ENCODE results near the gene PARD6G. TPM values are rescaled to one million over a fixed set of nuclear protein-coding genes. Genes with fewer than 3 reads are reported as not detected.
"Not testable (repeated sequence)": the region's sequence is repeated elsewhere in the genome, so short reads cannot be mapped to it uniquely, and the experiment has no call there.

PARD6G gene, protein sequence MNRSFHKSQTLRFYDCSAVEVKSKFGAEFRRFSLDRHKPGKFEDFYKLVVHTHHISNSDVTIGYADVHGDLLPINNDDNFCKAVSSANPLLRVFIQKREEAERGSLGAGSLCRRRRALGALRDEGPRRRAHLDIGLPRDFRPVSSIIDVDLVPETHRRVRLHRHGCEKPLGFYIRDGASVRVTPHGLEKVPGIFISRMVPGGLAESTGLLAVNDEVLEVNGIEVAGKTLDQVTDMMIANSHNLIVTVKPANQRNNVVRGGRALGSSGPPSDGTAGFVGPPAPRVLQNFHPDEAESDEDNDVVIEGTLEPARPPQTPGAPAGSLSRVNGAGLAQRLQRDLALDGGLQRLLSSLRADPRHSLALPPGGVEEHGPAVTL
- total RNA-seq: 1 to 10 TPM in 1 of 2 experiments, under 1 TPM in 1; 0.28 to 1.3 TPM
- under 1 TPM in 1 of 2 donors, not detected in 1; 0.13 TPM for polyA plus RNA-seq

DNA sequence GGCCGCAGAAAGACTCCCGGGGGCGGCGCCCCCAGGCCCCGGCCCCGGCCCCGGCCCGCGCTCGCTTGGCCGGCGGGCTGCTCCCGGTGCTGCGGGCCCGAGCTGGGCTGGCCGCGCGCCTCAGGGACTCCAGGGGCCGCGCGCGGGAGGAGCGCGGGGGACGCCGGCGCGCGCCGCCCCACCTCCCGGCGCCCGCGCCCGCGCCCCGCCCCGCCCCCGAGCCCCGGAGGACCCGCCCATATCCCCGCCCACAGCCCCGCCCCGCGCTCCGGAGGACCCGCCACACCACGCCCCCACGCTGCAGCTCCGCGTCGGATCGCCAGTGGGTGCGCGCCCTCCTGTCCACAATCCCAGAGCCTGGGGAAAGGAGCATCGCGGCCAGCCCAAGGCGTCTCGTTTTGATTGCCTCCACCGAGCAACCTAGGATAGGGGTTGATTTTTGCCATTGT lies at the start of gene PARD6G:
TSS of gene PARD6G (minus strand) at position 122 of the 449 bp plus-strand sequence. CDS start 166 bp downstream, outside the sequence.
- Histone ChIP-seq H3K27me3 (ENCODE audit: insufficient read depth, low read length) (peaks cover 4% of the 10 kb centered on the region), H3K4me1 (ENCODE audit: insufficient read depth, low read length) (no peaks in the 10 kb centered on the region), H3K4me3 (ENCODE audit: low read length in 2 of 2) (no peak within 1 kb of the TSS), H3K27ac (ENCODE audit: low read depth, low read length) (no peak within 1 kb of the TSS), H3K9me3 (ENCODE audit: control insufficient read depth in 1 of 2, low read length in 2 of 2) (no peaks in the 10 kb centered on the region), H3K36me3 (ENCODE audit: insufficient read depth, low read length) (no peaks in the 10 kb centered on the region)
- Mint-ChIP-seq H3K9me3 (peaks cover 0 to 3% (median 0%) of the 10 kb centered on the region in 8 donors), H3K4me3 (peak within 1 kb of the TSS; percentile 27 to 76 (median 66)), H3K27me3 (peaks cover 15 to 17% of the 10 kb centered on the region in 2 donors), H3K36me3 (no peaks in the 10 kb centered on the region), H3K4me1 (peaks cover 0 to 20% (median 5%) of the 10 kb centered on the region in 4 donors), H3K27ac (no peak within 1 kb of the TSS)
- peak in 3 of 5 donors; percentile 21 to 50 (median 38) for DNase-seq
- POLR2A ChIA-PET (ENCODE audit: partially characterized antibody): no interaction called here
- intact Hi-C loops (cut with micrococcal nuclease): no loop called here
- CTCF ChIA-PET (ENCODE audit: partially characterized antibody): interaction anchor here (1.0 kb wide), 1 partner anchor 9 kb away, joined by 3 read pairs; no protein-coding TSS in a partner anchor

DNA sequence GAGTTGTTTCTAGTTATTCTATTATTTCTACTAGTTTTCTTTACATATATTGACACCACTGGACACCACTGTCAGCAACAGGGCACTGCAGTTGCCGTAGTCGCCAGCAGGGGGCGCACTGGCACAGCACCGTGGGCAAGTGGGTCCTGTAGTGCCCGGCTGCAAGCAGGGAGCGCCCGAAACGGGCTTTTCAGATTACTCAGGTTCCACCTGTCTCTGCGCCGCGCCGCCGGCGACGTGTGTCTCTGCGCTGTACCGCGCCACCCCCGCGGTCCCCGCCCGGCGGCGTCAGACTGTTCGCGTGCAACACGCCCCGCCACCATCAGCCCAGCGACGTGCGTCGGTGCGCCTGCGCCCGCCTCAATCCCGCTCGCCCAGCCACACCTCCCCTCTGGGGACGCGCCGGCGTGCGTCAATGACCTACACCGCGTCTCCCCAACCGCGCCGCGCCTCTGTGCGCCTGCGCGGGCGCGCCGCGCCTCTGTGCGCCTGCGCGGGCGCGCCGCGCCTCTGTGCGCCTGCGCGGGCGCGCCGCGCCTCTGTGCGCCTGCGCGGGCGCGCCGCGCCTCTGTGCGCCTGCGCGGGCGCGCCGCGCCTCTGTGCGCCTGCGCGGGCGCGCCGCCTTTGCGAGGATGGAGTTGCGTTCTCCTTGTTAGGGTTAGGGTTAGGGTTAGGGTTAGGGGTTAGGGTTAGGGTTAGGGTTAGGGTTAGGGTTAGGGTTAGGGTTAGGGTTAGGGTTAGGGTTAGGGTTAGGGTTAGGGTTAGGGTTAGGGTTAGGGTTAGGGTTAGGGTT lies 15.1 kb upstream of the PARD6G start:
- H3K36me3 ChIP-seq (ENCODE audit: insufficient read depth, low read length); H3K27me3 ChIP-seq (ENCODE audit: insufficient read depth, low read length); H3K4me1 Mint-ChIP-seq; H3K4me3 ChIP-seq (ENCODE audit: low read length in 2 of 2); H3K27me3 Mint-ChIP-seq; CTCF ChIA-PET (ENCODE audit: partially characterized antibody); H3K9me3 Mint-ChIP-seq; H3K36me3 Mint-ChIP-seq; POLR2A ChIA-PET (ENCODE audit: partially characterized antibody); H3K9me3 ChIP-seq (ENCODE audit: control insufficient read depth in 1 of 2, low read length in 2 of 2); intact Hi-C loops (cut with micrococcal nuclease); H3K4me3 Mint-ChIP-seq; H3K27ac ChIP-seq (ENCODE audit: low read depth, low read length); H3K4me1 ChIP-seq (ENCODE audit: insufficient read depth, low read length): not testable (repeated sequence)
- peak in 3 of 5 donors; percentile 9 to 54 (median 39) for DNase-seq
- peak overlapping the region in 3 of 7 donors; percentile 17 to 73 (median 71) for H3K27ac Mint-ChIP-seq

DNA sequence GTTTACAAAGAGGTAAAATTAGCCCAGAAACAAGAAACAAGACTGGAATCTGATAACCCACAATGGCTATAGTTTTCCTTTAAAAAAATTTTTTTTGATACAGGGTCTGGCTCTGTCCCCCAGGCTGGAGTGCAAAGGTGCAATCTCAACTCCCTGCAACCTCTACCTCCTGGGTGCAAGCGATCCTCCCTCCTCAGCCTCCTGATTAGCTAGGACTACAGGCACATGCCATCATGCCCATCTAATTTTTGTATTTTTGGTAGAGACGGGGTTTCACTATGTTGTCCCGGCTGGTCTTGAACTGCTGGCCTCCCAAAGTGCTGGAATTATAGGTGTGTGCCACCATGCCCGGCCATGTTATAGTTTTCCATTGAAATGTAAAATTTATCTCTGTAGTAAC lies 12.3 kb upstream of the PARD6G start:
- Histone ChIP-seq H3K9me3 (ENCODE audit: control insufficient read depth in 1 of 2, low read length in 2 of 2) (no peaks in the 10 kb centered on the region), H3K4me3 (ENCODE audit: low read length in 2 of 2) (no peak overlapping the region), H3K4me1 (ENCODE audit: insufficient read depth, low read length) (no peaks in the 10 kb centered on the region), H3K27ac (ENCODE audit: low read depth, low read length) (no peak overlapping the region), H3K36me3 (ENCODE audit: insufficient read depth, low read length) (no peaks in the 10 kb centered on the region), H3K27me3 (ENCODE audit: insufficient read depth, low read length) (no peaks in the 10 kb centered on the region)
- Mint-ChIP-seq H3K4me1 (no peaks in the 10 kb centered on the region), H3K36me3 (no peaks in the 10 kb centered on the region), H3K27ac (no peak overlapping the region), H3K4me3 (no peak overlapping the region), H3K9me3 (no peaks in the 10 kb centered on the region), H3K27me3 (peaks cover 0 to 2% of the 10 kb centered on the region in 2 donors)
- DNase-seq: no peak
- ChIA-PET CTCF (ENCODE audit: partially characterized antibody) (no interaction called here), POLR2A (ENCODE audit: partially characterized antibody) (no interaction called here)
- intact Hi-C loops (cut with micrococcal nuclease): no loop called here

- Mint-ChIP-seq H3K27me3 (peaks cover 0 to 2% of the 10 kb centered on the region in 2 donors), H3K4me1 (no peaks in the 10 kb centered on the region), H3K9me3 (no peaks in the 10 kb centered on the region), H3K27ac (no peak overlapping the region), H3K4me3 (no peak overlapping the region), H3K36me3 (no peaks in the 10 kb centered on the region)
- Histone ChIP-seq H3K27me3 (ENCODE audit: insufficient read depth, low read length) (no peaks in the 10 kb centered on the region), H3K4me3 (ENCODE audit: low read length in 2 of 2) (no peak overlapping the region), H3K36me3 (ENCODE audit: insufficient read depth, low read length) (no peaks in the 10 kb centered on the region), H3K9me3 (ENCODE audit: control insufficient read depth in 1 of 2, low read length in 2 of 2) (no peaks in the 10 kb centered on the region), H3K4me1 (ENCODE audit: insufficient read depth, low read length) (no peaks in the 10 kb centered on the region), H3K27ac (ENCODE audit: low read depth, low read length) (no peak overlapping the region)
- ChIA-PET POLR2A (ENCODE audit: partially characterized antibody) (no interaction called here), CTCF (ENCODE audit: partially characterized antibody) (no interaction called here)
- intact Hi-C loops (cut with micrococcal nuclease): no loop called here
- DNase-seq: no peak
Observed at GRCh38 chr18:80258640-80259039, 11.3 kb upstream of the PARD6G start.

GRCh38 chr18:80257579-80258543 lies 10.5 kb upstream of the PARD6G start:
- H3K9me3 ChIP-seq (ENCODE audit: control insufficient read depth in 1 of 2, low read length in 2 of 2); H3K4me1 Mint-ChIP-seq; H3K27me3 ChIP-seq (ENCODE audit: insufficient read depth, low read length); H3K4me3 Mint-ChIP-seq; H3K36me3 ChIP-seq (ENCODE audit: insufficient read depth, low read length); intact Hi-C loops (cut with micrococcal nuclease); H3K4me3 ChIP-seq (ENCODE audit: low read length in 2 of 2); H3K27me3 Mint-ChIP-seq; H3K9me3 Mint-ChIP-seq; H3K4me1 ChIP-seq (ENCODE audit: insufficient read depth, low read length); POLR2A ChIA-PET (ENCODE audit: partially characterized antibody); H3K27ac ChIP-seq (ENCODE audit: low read depth, low read length); H3K36me3 Mint-ChIP-seq: not testable (repeated sequence)
- CTCF ChIA-PET (ENCODE audit: partially characterized antibody): interaction anchor here (2.2 kb wide), 1 partner anchor 100 kb away, joined by 25 read pairs; no protein-coding TSS in a partner anchor
- peak in 3 of 5 donors; percentile 17 to 53 (median 48) for DNase-seq
- peak overlapping the region in 1 of 7 donors; percentile 12 for H3K27ac Mint-ChIP-seq

GRCh38 chr18:80254971-80255500 lies 7.7 kb upstream of the PARD6G start:
- Mint-ChIP-seq H3K27ac (no peak overlapping the region), H3K4me1 (no peaks in the 10 kb centered on the region), H3K27me3 (peaks cover 0 to 2% of the 10 kb centered on the region in 2 donors), H3K9me3 (no peaks in the 10 kb centered on the region), H3K36me3 (no peaks in the 10 kb centered on the region), H3K4me3 (no peak overlapping the region)
- no peaks in the 10 kb centered on the region for H3K4me1 ChIP-seq (ENCODE audit: insufficient read depth, low read length)
- H3K4me3 ChIP-seq (ENCODE audit: low read length in 2 of 2): no peak overlapping the region
- H3K27me3 ChIP-seq (ENCODE audit: insufficient read depth, low read length): no peaks in the 10 kb centered on the region
- intact Hi-C loops (cut with micrococcal nuclease): no loop called here
- no peak for DNase-seq
- ChIA-PET POLR2A (ENCODE audit: partially characterized antibody) (no interaction called here), CTCF (ENCODE audit: partially characterized antibody) (no interaction called here)
- no peaks in the 10 kb centered on the region for H3K36me3 ChIP-seq (ENCODE audit: insufficient read depth, low read length)
- no peak overlapping the region for H3K27ac ChIP-seq (ENCODE audit: low read depth, low read length)
- H3K9me3 ChIP-seq (ENCODE audit: control insufficient read depth in 1 of 2, low read length in 2 of 2): no peaks in the 10 kb centered on the region

Measured in CD4-positive, alpha-beta memory T cell (primary cell).